B cell (primary cell): ENCODE data around the gene WDFY2. TPM values are rescaled to one million over a fixed set of nuclear protein-coding genes. Genes with fewer than 3 reads are reported as not detected.

ENCODE experiments used
- ATAC-seq: fragments of 200-7000 bp; cut with Tn5 transposase; one replicate; pipeline ENCODE4 v1.10.0; 2021; ENCODE audit warnings: low read depth, mild to moderate bottlenecking, moderate number of reproducible peaks, moderate library complexity
- CTCF ChIA-PET: fragments of 350-600 bp; sonication (Branson Sonifier 250); formaldehyde crosslinking; loops from one replicate; lab custom pipeline; 2021; ENCODE audit warnings: antibody characterized with exemption, inconsistent platforms; lab: Charles Lee
- POLR2A ChIA-PET: fragments of 350-600 bp; sonication (Branson Sonifier 250); formaldehyde crosslinking; loops from one replicate; lab custom pipeline; 2021; ENCODE audit warnings: antibody characterized with exemption; lab: Charles Lee
- DNase-seq: peaks from one replicate; pipeline ENCODE4 v3.0.0; 2013
- H2AFZ ChIP-seq: 2 replicates; pipeline ENCODE4 v1.6.1; 2012; ENCODE audit warnings: mild to moderate bottlenecking, low read depth, low read length; ENCODE audit not compliant: insufficient read depth, poor library complexity, severe bottlenecking
- H3K27ac ChIP-seq, 2 donors: 1 replicate in 1 of 2; 2 replicates in 1 of 2; pipeline ENCODE4 v1.5.1; 2012 to 2013; ENCODE audit warnings: low read length in 2 of 2, mild to moderate bottlenecking in 2 of 2, moderate library complexity in 1 of 2
- H3K27me3 ChIP-seq, 4 experiments: fragments of 200-600 bp in 1 of 4; sonication (generic) in 1 of 4; replicated peaks in 1 of 4; 1 replicate in 2 of 4; 2 replicates in 2 of 4; pipeline versions ENCODE4 v1.6.1 to v1.7.0; 2013 to 2016; ENCODE audit warnings: low read length in 3 of 4, mild to moderate bottlenecking in 2 of 4, mixed read lengths in 1 of 4, moderate library complexity in 1 of 4; ENCODE audit not compliant: insufficient read depth in 4 of 4, control insufficient read depth in 3 of 4; ENCODE audit errors: control extremely low read depth in 1 of 4
- H3K36me3 ChIP-seq, 2 experiments: replicated peaks in 1 of 2; 1 replicate in 1 of 2; 2 replicates in 1 of 2; pipeline versions ENCODE4 v1.6.1 to v1.7.1; 2013; ENCODE audit warnings: low read length in 1 of 2; ENCODE audit not compliant: insufficient read depth in 2 of 2, control insufficient read depth in 1 of 2; ENCODE audit errors: control extremely low read depth in 1 of 2, extremely low read depth in 1 of 2
- H3K4me1 ChIP-seq, 2 donors: fragments of 200-600 bp in 1 of 2; sonication (generic) in 1 of 2; 1 replicate in 1 of 2; 2 replicates in 1 of 2; pipeline versions ENCODE4 v1.5.1 to v1.6.1; 2013 to 2017; ENCODE audit warnings: low read length in 2 of 2; ENCODE audit not compliant: control insufficient read depth in 2 of 2, insufficient read depth in 2 of 2
- H3K4me2 ChIP-seq: replicated peaks from 2 replicates; pipeline ENCODE3; 2012; ENCODE audit warnings: mild to moderate bottlenecking, low read depth, low read length; ENCODE audit not compliant: poor library complexity, severe bottlenecking
- H3K4me3 ChIP-seq, 5 experiments: fragments of 200-600 bp in 1 of 5; sonication (generic) in 1 of 5; 1 replicate in 3 of 5; 2 replicates in 2 of 5; pipeline versions ENCODE4 v1.5.1 to v1.7.0; 2011 to 2016; ENCODE audit warnings: low read length in 4 of 5, mild to moderate bottlenecking in 4 of 5, low read depth in 2 of 5, control low read depth in 1 of 5, moderate library complexity in 1 of 5; ENCODE audit not compliant: insufficient read depth in 1 of 5; ENCODE audit errors: control extremely low read depth in 1 of 5, extremely low read depth in 1 of 5
- H3K79me2 ChIP-seq: fragments of 200-600 bp; sonication (generic); one replicate; pipeline ENCODE4 v1.6.0; 2016; ENCODE audit warnings: low read length; ENCODE audit not compliant: control insufficient read depth, insufficient read depth
- H3K9ac ChIP-seq: fragments of 200-600 bp; sonication (generic); 2 replicates; pipeline ENCODE4 v1.6.1; 2017; ENCODE audit warnings: mild to moderate bottlenecking, low read length, moderate library complexity
- H3K9me3 ChIP-seq, 3 donors: one replicate each; pipeline versions ENCODE4 v1.6.1 to v1.7.1; 2013; ENCODE audit warnings: low read length in 2 of 3; ENCODE audit not compliant: control insufficient read depth in 2 of 3, insufficient read depth in 1 of 3; ENCODE audit errors: control extremely low read depth in 1 of 3
- H4K20me1 ChIP-seq: 2 replicates; pipeline ENCODE4 v1.6.0; 2012; ENCODE audit warnings: mild to moderate bottlenecking, low read length; ENCODE audit not compliant: insufficient read depth, control insufficient read depth, poor library complexity, severe bottlenecking
- H3K27ac Mint-ChIP-seq: one replicate; pipeline ENCODE4 v1.8.0; 2021; ENCODE audit warnings: mixed read lengths
- H3K27me3 Mint-ChIP-seq: one replicate; pipeline ENCODE4 v1.8.0; 2021; ENCODE audit warnings: mixed read lengths
- H3K4me1 Mint-ChIP-seq: one replicate; pipeline ENCODE4 v1.8.0; 2021; ENCODE audit warnings: mixed read lengths
- H3K4me3 Mint-ChIP-seq: one replicate; pipeline ENCODE4 v1.8.0; 2021; ENCODE audit warnings: mixed read lengths
- H3K9me3 Mint-ChIP-seq: one replicate; pipeline ENCODE4 v1.8.0; 2022; ENCODE audit warnings: mixed read lengths; ENCODE audit not compliant: insufficient read depth
- EZH2 ChIP-seq: IDR thresholded peaks from 2 replicates; pipeline ENCODE4 v1.6.1; 2012; ENCODE audit warnings: borderline replicate concordance, low read depth, mild to moderate bottlenecking, moderate library complexity, low read length; ENCODE audit not compliant: insufficient read depth, poor library complexity, severe bottlenecking
- WGBS: methylation state at CpG from one replicate; pipeline ENCODE4 v1.1.5; 2013; ENCODE audit warnings: missing lambda C conversion rate; ENCODE audit not compliant: insufficient coverage; 5-methylcytosine and 5-hydroxymethylcytosine counted together
- intact Hi-C: fragments of 100-400 bp; cut with micrococcal nuclease; formaldehyde crosslinking; loops from one replicate; pipeline ENCODE4 v1.10.0; 2022
- polyA plus RNA-seq: library from polyadenylated mRNA; depleted of rRNA; stranded (reverse); fragments of >200 nt; gene quantifications from 2 replicates; pipeline ENCODE4 v1.2.3, GENCODE V29; 2012
- total RNA-seq, 2 donors: library from RNA; stranded (reverse); fragments of 120-200 nt in 1 of 2; gene quantifications; 1 replicate in 1 of 2; 2 replicates in 1 of 2; pipeline versions ENCODE4 v1.2.3 to v1.2.4, GENCODE V29; 2013 to 2022
- TF ChIP-seq, protein P1 (sequence below): fragments of 200-600 bp; IDR thresholded peaks from one replicate; pipeline ENCODE4 v1.8.0; 2022; ENCODE audit warnings: antibody characterized with exemption, mild to moderate bottlenecking

WDFY2 gene
- total and polyA plus RNA-seq, 2 donors (not counting 1 experiment from before 2014, with no cell fraction given) = 12.4 to 47.7 TPM

DNA sequence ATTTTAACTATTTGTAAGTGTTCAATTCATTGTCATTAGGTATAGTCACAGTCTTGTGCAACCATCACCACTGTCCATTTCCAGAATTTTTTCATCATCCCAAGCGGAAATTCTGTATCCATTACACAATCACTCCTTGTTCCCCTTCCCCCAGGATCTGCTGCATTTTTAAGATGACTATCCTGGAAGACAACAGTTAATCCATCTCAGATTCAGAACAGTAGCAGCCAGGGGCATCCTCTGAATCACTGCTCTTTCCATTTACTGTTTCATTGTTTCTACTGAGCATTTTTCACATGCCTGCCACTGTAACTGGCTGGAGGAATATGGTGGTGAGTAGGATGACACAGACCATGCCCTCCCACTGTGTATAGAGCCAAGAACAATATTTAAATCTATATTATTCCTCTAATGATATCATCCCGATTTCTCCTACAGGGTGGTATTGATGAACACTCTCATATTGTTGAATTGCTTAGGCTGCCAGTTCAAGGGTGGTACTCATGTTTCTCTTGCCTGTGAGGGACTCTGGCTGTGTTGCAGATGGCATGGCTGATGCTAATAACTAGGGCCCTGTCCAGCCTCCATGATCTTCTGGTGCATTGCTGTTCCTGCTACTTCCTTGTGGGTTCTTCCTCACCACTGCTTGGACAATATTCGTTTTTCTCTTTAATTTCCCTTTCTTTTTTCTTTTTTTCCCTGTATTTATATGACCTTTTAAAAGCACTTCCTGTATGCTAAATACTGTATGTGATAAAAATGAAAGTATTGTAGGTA, 59.0 kb downstream of the WDFY2 start:
- WGBS = 91% methylated on average over 1 of the region's 3 CpGs
- Mint-ChIP-seq H3K27me3 (no peaks in the 10 kb centered on the region), H3K4me3 (no peak overlapping the region), H3K4me1 (peaks cover 55% of the 10 kb centered on the region), H3K9me3 (no peaks in the 10 kb centered on the region), H3K27ac (peak overlapping the region; percentile 23)
- POLR2A ChIA-PET = no interaction called here
- H3K36me3 ChIP-seq = no peaks in the 10 kb centered on the region
- ATAC-seq (no peak), DNase-seq (no peak)
- peaks cover 17% of the 10 kb centered on the region for H4K20me1 ChIP-seq
- TF ChIP-seq, protein P1, sequence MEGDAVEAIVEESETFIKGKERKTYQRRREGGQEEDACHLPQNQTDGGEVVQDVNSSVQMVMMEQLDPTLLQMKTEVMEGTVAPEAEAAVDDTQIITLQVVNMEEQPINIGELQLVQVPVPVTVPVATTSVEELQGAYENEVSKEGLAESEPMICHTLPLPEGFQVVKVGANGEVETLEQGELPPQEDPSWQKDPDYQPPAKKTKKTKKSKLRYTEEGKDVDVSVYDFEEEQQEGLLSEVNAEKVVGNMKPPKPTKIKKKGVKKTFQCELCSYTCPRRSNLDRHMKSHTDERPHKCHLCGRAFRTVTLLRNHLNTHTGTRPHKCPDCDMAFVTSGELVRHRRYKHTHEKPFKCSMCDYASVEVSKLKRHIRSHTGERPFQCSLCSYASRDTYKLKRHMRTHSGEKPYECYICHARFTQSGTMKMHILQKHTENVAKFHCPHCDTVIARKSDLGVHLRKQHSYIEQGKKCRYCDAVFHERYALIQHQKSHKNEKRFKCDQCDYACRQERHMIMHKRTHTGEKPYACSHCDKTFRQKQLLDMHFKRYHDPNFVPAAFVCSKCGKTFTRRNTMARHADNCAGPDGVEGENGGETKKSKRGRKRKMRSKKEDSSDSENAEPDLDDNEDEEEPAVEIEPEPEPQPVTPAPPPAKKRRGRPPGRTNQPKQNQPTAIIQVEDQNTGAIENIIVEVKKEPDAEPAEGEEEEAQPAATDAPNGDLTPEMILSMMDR = no peak
- TF ChIP-seq EZH2 = no peak
- H3K4me1 ChIP-seq = peaks cover 39 to 42% of the 10 kb centered on the region in 2 donors
- H3K4me2 ChIP-seq = peak overlapping the region; percentile 60
- CTCF ChIA-PET = no interaction called here
- peak overlapping the region in 1 of 5 experiments; percentile 9 for H3K4me3 ChIP-seq
- no peak overlapping the region for H2AFZ ChIP-seq
- H3K9ac ChIP-seq = peak overlapping the region; percentile 29
- H3K9me3 ChIP-seq = no peaks in the 10 kb centered on the region
- intact Hi-C loops = loop anchor here (2.0 kb wide), 1 partner anchor 14 kb away; no protein-coding TSS in a partner anchor
- peaks cover 72% of the 10 kb centered on the region for H3K79me2 ChIP-seq
- H3K27me3 ChIP-seq = no peaks in the 10 kb centered on the region
- H3K27ac ChIP-seq = peak overlapping the region in 1 of 2 donors; percentile 91

DNA sequence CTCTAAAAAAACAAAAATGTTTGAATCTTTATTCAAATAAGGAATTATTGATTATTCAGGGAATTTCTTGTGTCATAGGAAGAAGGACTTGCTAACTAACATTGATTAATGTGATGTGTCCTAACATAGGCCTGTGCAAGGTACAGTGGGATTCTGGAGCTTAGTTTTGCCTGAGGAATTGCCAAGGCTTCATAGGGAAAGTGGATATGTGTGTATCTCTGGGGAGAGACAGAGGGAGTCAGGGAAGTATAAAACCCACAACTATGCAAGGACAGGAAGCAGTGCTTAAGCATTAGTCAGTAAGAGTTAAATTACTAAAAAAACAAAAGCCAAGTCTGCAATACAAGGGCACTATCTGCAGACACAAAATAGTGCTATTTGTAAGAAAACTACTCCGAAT, 59.6 kb downstream of the WDFY2 start:
- Mint-ChIP-seq H3K9me3 (no peaks in the 10 kb centered on the region), H3K27me3 (no peaks in the 10 kb centered on the region), H3K4me1 (peaks cover 56% of the 10 kb centered on the region), H3K27ac (no peak overlapping the region), H3K4me3 (peak overlapping the region; percentile 60)
- ChIA-PET CTCF (no interaction called here), POLR2A (no interaction called here)
- ATAC-seq = no peak
- peak overlapping the region; percentile 29 for H3K9ac ChIP-seq
- H4K20me1 ChIP-seq = peaks cover 17% of the 10 kb centered on the region
- peaks cover 72% of the 10 kb centered on the region for H3K79me2 ChIP-seq
- H2AFZ ChIP-seq = no peak overlapping the region
- no CpG with 5 or more reads among the region's 1 CpG for WGBS
- peak overlapping the region; percentile 60 for H3K4me2 ChIP-seq
- H3K27ac ChIP-seq = peak overlapping the region; percentile 83 to 91
- TF ChIP-seq EZH2 = no peak
- TF ChIP-seq, protein P1 = no peak
- H3K36me3 ChIP-seq = no peaks in the 10 kb centered on the region
- DNase-seq = no peak
- intact Hi-C loops = loop anchor here (2.0 kb wide), 2 partner anchors 13 to 35 kb away; no protein-coding TSS in a partner anchor
- H3K4me1 ChIP-seq = peaks cover 39 to 42% of the 10 kb centered on the region in 2 donors
- H3K27me3 ChIP-seq = no peaks in the 10 kb centered on the region
- no peaks in the 10 kb centered on the region for H3K9me3 ChIP-seq
- peak overlapping the region in 1 of 5 experiments; percentile 9 for H3K4me3 ChIP-seq
